WTC11 (cell line): ENCODE results near the gene TSHZ1. TPM values are rescaled to one million over a fixed set of nuclear protein-coding genes. Genes with fewer than 3 reads are reported as not detected.

Experiments
- ATAC-seq: fragments of 200-7000 bp; cut with Tn5 transposase; 2 replicates; pipeline ENCODE4 v1.10.0; 2021; ENCODE audit warnings: mild to moderate bottlenecking, moderate library complexity
- CTCF ChIA-PET: fragments of 300-600 bp; sonication (Branson Sonifier 250); formaldehyde crosslinking; loops from one replicate; lab custom pipeline; 2021; ENCODE audit warnings: antibody characterized with exemption; lab: Charles Lee
- POLR2A ChIA-PET: fragments of 350-600 bp; sonication (Branson Sonifier 250); formaldehyde crosslinking; loops from one replicate; lab custom pipeline; 2021; ENCODE audit warnings: antibody characterized with exemption; lab: Charles Lee
- DNase-seq: peaks from one replicate; pipeline ENCODE4 v3.0.0; 2021; ENCODE audit warnings: low spot score
- H3K27ac Mint-ChIP-seq: 2 replicates; pipeline ENCODE4 v1.8.0; 2021; ENCODE audit warnings: mixed read lengths
- H3K27me3 Mint-ChIP-seq: 2 replicates; pipeline ENCODE4 v1.8.0; 2021; ENCODE audit warnings: low read depth, mild to moderate bottlenecking, moderate library complexity, mixed read lengths
- H3K36me3 Mint-ChIP-seq: 2 replicates; pipeline ENCODE4 v1.8.0; 2021; ENCODE audit warnings: mixed read lengths
- H3K4me1 Mint-ChIP-seq: 2 replicates; pipeline ENCODE4 v1.8.0; 2022; ENCODE audit warnings: mixed read lengths
- H3K4me3 Mint-ChIP-seq: 2 replicates; pipeline ENCODE4 v1.8.0; 2021; ENCODE audit warnings: mild to moderate bottlenecking, moderate library complexity, mixed read lengths
- H3K9me3 Mint-ChIP-seq: 2 replicates; pipeline ENCODE4 v1.8.0; 2021; ENCODE audit warnings: mixed read lengths
- ATF2 ChIP-seq: sonication (generic); formaldehyde crosslinking; IDR thresholded peaks from 2 replicates; pipeline ENCODE4 v1.8.1; 2022; ENCODE audit warnings: low read depth, missing genetic modification reagents, borderline replicate concordance
- CDX4 ChIP-seq: fragments of 250-450 bp; sonication (Bioruptor Pico); IDR thresholded peaks from 2 replicates; pipeline ENCODE4 v1.9.0; 2021; ENCODE audit warnings: moderate library complexity, mild to moderate bottlenecking, inconsistent platforms, borderline replicate concordance
- E2F1 ChIP-seq: sonication (generic); formaldehyde crosslinking; IDR thresholded peaks from 2 replicates; pipeline ENCODE4 v1.8.0; 2022; ENCODE audit warnings: mild to moderate bottlenecking, missing genetic modification reagents
- ELF4 ChIP-seq: sonication (generic); formaldehyde crosslinking; IDR thresholded peaks from 2 replicates; pipeline ENCODE4 v1.8.1; 2022; ENCODE audit warnings: low read depth, mild to moderate bottlenecking, moderate library complexity, missing genetic modification reagents
- ESRRA ChIP-seq: sonication (generic); formaldehyde crosslinking; IDR thresholded peaks from 2 replicates; pipeline ENCODE4 v1.8.1; 2022; ENCODE audit warnings: mild to moderate bottlenecking, missing genetic modification reagents, borderline replicate concordance
- ETV6 ChIP-seq: sonication (generic); formaldehyde crosslinking; IDR thresholded peaks from 2 replicates; pipeline ENCODE4 v1.8.1; 2022; ENCODE audit warnings: mild to moderate bottlenecking, missing genetic modification reagents
- HMGXB4 ChIP-seq: sonication (generic); formaldehyde crosslinking; IDR thresholded peaks from 2 replicates; pipeline ENCODE4 v1.8.1; 2023; ENCODE audit warnings: mild to moderate bottlenecking, moderate library complexity, missing genetic modification reagents
- IRF2 ChIP-seq: sonication (generic); formaldehyde crosslinking; IDR thresholded peaks from 2 replicates; pipeline ENCODE4 v1.8.0; 2022; ENCODE audit warnings: low read depth, missing genetic modification reagents, borderline replicate concordance
- KAT7 ChIP-seq: sonication (generic); formaldehyde crosslinking; IDR thresholded peaks from 2 replicates; pipeline ENCODE4 v1.8.1; 2023; ENCODE audit warnings: missing genetic modification reagents, mild to moderate bottlenecking, borderline replicate concordance
- MAX ChIP-seq: sonication (generic); formaldehyde crosslinking; IDR thresholded peaks from 2 replicates; pipeline ENCODE4 v1.8.0; 2022; ENCODE audit warnings: mild to moderate bottlenecking, missing genetic modification reagents
- MXD4 ChIP-seq: fragments of 250-450 bp; sonication (Bioruptor Pico); IDR thresholded peaks from 2 replicates; pipeline ENCODE4 v1.8.0; 2021; ENCODE audit warnings: mild to moderate bottlenecking, moderate library complexity, borderline replicate concordance
- NFATC4 ChIP-seq: fragments of 250-450 bp; sonication (Bioruptor Pico); IDR thresholded peaks from 2 replicates; pipeline ENCODE4 v1.9.0; 2021; ENCODE audit warnings: mild to moderate bottlenecking
- NR3C1 ChIP-seq: sonication (generic); formaldehyde crosslinking; conservative IDR thresholded peaks from 2 replicates; pipeline ENCODE4 v1.8.1; 2023; ENCODE audit warnings: low read depth, mild to moderate bottlenecking, missing genetic modification reagents
- SMAD3 ChIP-seq: sonication (generic); formaldehyde crosslinking; IDR thresholded peaks from 2 replicates; pipeline ENCODE4 v1.8.0; 2022; ENCODE audit warnings: missing genetic modification reagents, mild to moderate bottlenecking, borderline replicate concordance
- ZNF138 ChIP-seq: sonication (generic); formaldehyde crosslinking; conservative IDR thresholded peaks from 2 replicates; pipeline ENCODE4 v1.8.1; 2022; ENCODE audit warnings: mild to moderate bottlenecking, moderate library complexity, missing genetic modification reagents
- ZNF219 ChIP-seq: sonication (generic); formaldehyde crosslinking; IDR thresholded peaks from 2 replicates; pipeline ENCODE4 v1.8.0; 2023; ENCODE audit warnings: missing genetic modification reagents, mild to moderate bottlenecking, borderline replicate concordance
- ZNF416 ChIP-seq: fragments of 250-450 bp; sonication (Bioruptor Pico); IDR thresholded peaks from 2 replicates; pipeline ENCODE4 v1.9.0; 2021; ENCODE audit warnings: mild to moderate bottlenecking, inconsistent platforms
- ZNF425 ChIP-seq: fragments of 250-450 bp; sonication (Bioruptor Pico); conservative IDR thresholded peaks from 2 replicates; pipeline ENCODE4 v1.9.0; 2021; ENCODE audit warnings: mild to moderate bottlenecking
- ZNF671 ChIP-seq: fragments of 250-450 bp; sonication (Bioruptor Pico); IDR thresholded peaks from 2 replicates; pipeline ENCODE4 v1.8.0; 2021; ENCODE audit warnings: mild to moderate bottlenecking
- ZSCAN18 ChIP-seq: fragments of 250-450 bp; sonication (Bioruptor Pico); IDR thresholded peaks from 2 replicates; pipeline ENCODE4 v2.1.2; 2022; ENCODE audit warnings: mild to moderate bottlenecking, moderate library complexity
- total RNA-seq: library from RNA; stranded (reverse); gene quantifications from 3 replicates; pipeline ENCODE4 v1.2.3, GENCODE V29; 2021

The TSHZ1 gene
- total RNA-seq, 1 experiment from 2014 or later: 2.9 TPM

GRCh38 chr18:75289761-75290160 lies 79.2 kb downstream of the TSHZ1 start:
- ATAC-seq: no peak
- DNase-seq: no peak
- no peak overlapping the region for H3K27ac Mint-ChIP-seq
- peaks cover 9% of the 10 kb centered on the region; the same call in 1 of the 2 replicates for H3K4me1 Mint-ChIP-seq
- H3K36me3 Mint-ChIP-seq: 0 out of 2 replicates have a peak, but pooled peaks cover 2% of the 10 kb centered on the region
- TF ChIP-seq ATF2 (CRISPR knock-in tag): no peak
- TF ChIP-seq ZNF671: no peak
- no peak for TF ChIP-seq CDX4 (CRISPR knock-in tag)
- TF ChIP-seq ZNF416 (CRISPR knock-in tag): no peak
- no peak for TF ChIP-seq MXD4 (CRISPR knock-in tag)
- no peak for TF ChIP-seq E2F1 (CRISPR knock-in tag)
- no peak for TF ChIP-seq ETV6 (CRISPR knock-in tag)
- no peak for TF ChIP-seq ZNF425 (CRISPR knock-in tag)
- TF ChIP-seq ZNF219: no peak
- TF ChIP-seq ESRRA (CRISPR knock-in tag): no peak
- no peak for TF ChIP-seq SMAD3 (CRISPR knock-in tag)
- TF ChIP-seq ZSCAN18 (CRISPR knock-in tag): no peak
- TF ChIP-seq IRF2: no peak
- TF ChIP-seq, all 79 proteins: peak for 0
- POLR2A ChIA-PET: no interaction called here
- CTCF ChIA-PET: no interaction called here
- Mint-ChIP-seq H3K9me3 (no peaks in the 10 kb centered on the region), H3K27me3 (no peaks in the 10 kb centered on the region), H3K4me3 (no peak overlapping the region)

- Mint-ChIP-seq H3K36me3 (0 out of 2 replicates have a peak, but pooled peaks cover 2% of the 10 kb centered on the region), H3K27ac (no peak overlapping the region), H3K4me1 (peaks cover 9% of the 10 kb centered on the region; the same call in 1 of the 2 replicates), H3K27me3 (no peaks in the 10 kb centered on the region), H3K9me3 (no peaks in the 10 kb centered on the region), H3K4me3 (no peak overlapping the region)
- ChIA-PET CTCF (no interaction called here), POLR2A (no interaction called here)
- no peak for DNase-seq
- no peak for ATAC-seq
- TF ChIP-seq KAT7 (no peak), ZNF138 (CRISPR knock-in tag) (no peak), ZNF416 (CRISPR knock-in tag) (no peak), NR3C1 (CRISPR knock-in tag) (no peak), NFATC4 (no peak), MAX (CRISPR knock-in tag) (no peak), ELF4 (CRISPR knock-in tag) (no peak), HMGXB4 (CRISPR knock-in tag) (no peak)
Measured at GRCh38 chr18:75290737-75291358, 80.3 kb downstream of the TSHZ1 start.
